Right atrium auricular region (tissue), 2 donors: ENCODE results near the gene RCAN1. TPM values are rescaled to one million over a fixed set of nuclear protein-coding genes. Genes with fewer than 3 reads are reported as not detected.

Experiments
- DNase-seq: peaks from one replicate; pipeline ENCODE4 v3.0.0-alpha.2; 2019; ENCODE audit warnings: low spot score
- H3K27ac ChIP-seq, 2 donors: fragments of 200-600 bp; sonication (generic); 1 replicate in 1 of 2; 2 replicates in 1 of 2; pipeline ENCODE4 v1.5.1; 2016 to 2019
- H3K27me3 ChIP-seq, 2 donors: fragments of 200-600 bp; sonication (generic); one replicate each; pipeline versions ENCODE4 v1.5.1 to v1.6.0; 2017 to 2019
- H3K36me3 ChIP-seq: fragments of 200-600 bp; sonication (generic); one replicate; pipeline ENCODE4 v1.5.1; 2016
- H3K4me1 ChIP-seq, 2 donors: fragments of 200-600 bp; sonication (generic); one replicate each; pipeline versions ENCODE4 v1.5.1 to v1.6.0; 2017 to 2019
- H3K4me3 ChIP-seq, 2 donors: fragments of 200-600 bp; sonication (generic); 1 replicate in 1 of 2; 2 replicates in 1 of 2; pipeline ENCODE4 v1.5.1; 2017 to 2019; ENCODE audit warnings: mild to moderate bottlenecking in 1 of 2, moderate library complexity in 1 of 2
- H3K9me3 ChIP-seq, 2 donors: fragments of 200-600 bp; sonication (generic); one replicate each; pipeline ENCODE4 v1.5.1; 2019
- total RNA-seq, 2 donors: library from RNA; depleted of rRNA; stranded (reverse); fragments of >200 nt; gene quantifications; one replicate each; pipeline ENCODE4 v1.1.0, GENCODE V29; 2016
- TF ChIP-seq, protein P1 (sequence below), 2 donors: fragments of 200-600 bp; sonication (generic); IDR thresholded peaks; one replicate each; pipeline ENCODE4 v1.5.1; 2019; ENCODE audit warnings: antibody characterized with exemption in 2 of 2

Gene RCAN1
- total RNA-seq = 10 to 100 TPM; 26.1 to 38.0 TPM

DNA sequence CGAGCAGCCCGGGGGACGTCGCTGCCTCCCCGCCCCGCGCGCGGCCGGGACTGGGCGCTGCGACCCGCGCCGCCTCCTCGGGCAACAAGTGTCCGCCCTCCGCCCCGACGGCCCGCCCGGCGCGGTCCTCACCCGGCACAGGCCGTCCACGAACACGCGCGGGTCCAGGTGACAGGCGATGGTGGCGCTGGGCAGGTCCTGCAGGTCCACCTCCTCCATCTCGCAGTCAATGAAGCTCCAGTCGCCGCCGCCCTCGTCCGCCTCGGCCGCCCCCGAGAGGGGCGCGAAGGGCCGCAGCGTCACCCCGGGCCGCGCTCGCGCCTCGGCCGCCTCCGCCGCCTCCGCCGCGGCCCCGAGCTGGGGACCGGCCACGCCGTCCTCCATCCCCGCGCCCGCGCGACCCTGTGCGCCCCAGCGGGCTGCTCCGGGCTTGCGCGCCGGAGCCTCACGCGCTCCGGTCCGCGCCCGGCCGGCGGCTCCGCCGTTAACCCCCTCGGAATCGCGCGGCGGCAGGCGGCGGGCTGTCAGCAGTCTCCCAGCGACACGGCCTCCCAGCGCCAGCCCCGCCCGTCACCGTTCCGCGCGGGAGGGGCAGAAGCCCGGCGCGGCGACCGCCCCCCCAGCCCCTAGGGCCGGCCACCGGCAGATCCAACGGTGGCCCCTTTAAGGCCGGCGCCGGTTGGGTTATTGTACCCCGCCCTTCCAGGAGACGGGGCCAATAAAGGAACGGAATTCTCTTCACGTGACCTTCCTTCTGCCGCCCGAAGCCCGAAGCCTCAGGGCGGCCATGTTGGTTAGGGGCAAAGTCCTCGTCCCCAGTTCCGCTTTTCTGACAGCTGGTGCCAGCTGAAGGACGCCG is at the start of gene RCAN1:
Gene RCAN1 (minus strand): TSS at position 486 of the 859 bp plus-strand sequence. CDS start 102 bp downstream, at position 384.
- TF ChIP-seq, protein P1, sequence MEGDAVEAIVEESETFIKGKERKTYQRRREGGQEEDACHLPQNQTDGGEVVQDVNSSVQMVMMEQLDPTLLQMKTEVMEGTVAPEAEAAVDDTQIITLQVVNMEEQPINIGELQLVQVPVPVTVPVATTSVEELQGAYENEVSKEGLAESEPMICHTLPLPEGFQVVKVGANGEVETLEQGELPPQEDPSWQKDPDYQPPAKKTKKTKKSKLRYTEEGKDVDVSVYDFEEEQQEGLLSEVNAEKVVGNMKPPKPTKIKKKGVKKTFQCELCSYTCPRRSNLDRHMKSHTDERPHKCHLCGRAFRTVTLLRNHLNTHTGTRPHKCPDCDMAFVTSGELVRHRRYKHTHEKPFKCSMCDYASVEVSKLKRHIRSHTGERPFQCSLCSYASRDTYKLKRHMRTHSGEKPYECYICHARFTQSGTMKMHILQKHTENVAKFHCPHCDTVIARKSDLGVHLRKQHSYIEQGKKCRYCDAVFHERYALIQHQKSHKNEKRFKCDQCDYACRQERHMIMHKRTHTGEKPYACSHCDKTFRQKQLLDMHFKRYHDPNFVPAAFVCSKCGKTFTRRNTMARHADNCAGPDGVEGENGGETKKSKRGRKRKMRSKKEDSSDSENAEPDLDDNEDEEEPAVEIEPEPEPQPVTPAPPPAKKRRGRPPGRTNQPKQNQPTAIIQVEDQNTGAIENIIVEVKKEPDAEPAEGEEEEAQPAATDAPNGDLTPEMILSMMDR (IDR thresholded peaks at IDR 0.05) = no peak

DNA sequence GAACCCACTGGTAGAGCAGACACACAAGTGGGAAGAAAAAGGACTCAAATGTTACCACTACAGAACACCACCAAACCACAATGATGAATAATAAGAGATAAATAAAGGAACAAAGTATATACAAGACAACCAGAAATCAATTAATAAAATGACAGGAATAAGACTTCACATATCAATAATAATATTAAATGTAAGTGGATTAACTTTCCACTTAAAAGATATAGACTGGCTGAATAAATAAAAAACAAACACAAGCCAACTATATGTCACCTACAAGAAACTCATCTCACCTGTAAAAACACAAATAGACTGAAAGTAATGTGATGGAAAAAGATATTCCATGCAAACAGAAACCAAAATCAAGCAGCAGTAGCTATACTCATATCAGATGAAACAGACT is 46.9 kb upstream of the RCAN1 start:
- Histone ChIP-seq H3K4me1 (no peaks in the 10 kb centered on the region), H3K27me3 (no peaks in the 10 kb centered on the region), H3K4me3 (no peak overlapping the region), H3K36me3 (no peaks in the 10 kb centered on the region), H3K9me3 (peaks cover 0 to 31% of the 10 kb centered on the region in 2 donors), H3K27ac (no peak overlapping the region)
- TF ChIP-seq, protein P1 (IDR thresholded peaks at IDR 0.05) = no peak
- DNase-seq = no peak

More for the DNA sequence above, at the start of gene RCAN1:
- DNase-seq = peak; percentile 93
- Histone ChIP-seq H3K4me1 (peaks cover 0 to 36% of the 10 kb centered on the region in 2 donors), H3K36me3 (no peaks in the 10 kb centered on the region), H3K27me3 (no peaks in the 10 kb centered on the region), H3K9me3 (no peaks in the 10 kb centered on the region), H3K4me3 (peak within 1 kb of the TSS; percentile 74 to 79), H3K27ac (peak within 1 kb of the TSS; percentile 86 to 95)

DNA sequence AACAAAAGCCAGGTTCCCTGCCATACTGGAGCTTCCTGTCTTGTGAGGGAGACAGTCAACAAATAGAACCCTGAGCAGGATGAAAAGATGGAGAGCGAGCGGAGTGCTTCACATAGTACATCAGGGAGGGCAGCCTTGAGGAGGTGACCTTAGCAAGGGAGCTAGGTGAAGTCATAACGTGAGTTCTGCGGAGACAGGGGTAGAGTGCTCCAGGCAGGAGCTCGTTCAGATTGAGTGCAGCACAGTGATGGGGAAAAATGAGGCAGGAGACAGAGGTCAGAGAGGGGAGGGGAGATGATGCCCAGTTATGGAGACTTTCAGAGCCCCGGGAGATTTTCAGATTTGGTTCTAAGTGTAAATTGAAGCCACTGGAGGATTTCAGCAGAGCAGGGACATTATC is 38.6 kb upstream of the RCAN1 start:
- H3K4me1 ChIP-seq = no peaks in the 10 kb centered on the region

DNA sequence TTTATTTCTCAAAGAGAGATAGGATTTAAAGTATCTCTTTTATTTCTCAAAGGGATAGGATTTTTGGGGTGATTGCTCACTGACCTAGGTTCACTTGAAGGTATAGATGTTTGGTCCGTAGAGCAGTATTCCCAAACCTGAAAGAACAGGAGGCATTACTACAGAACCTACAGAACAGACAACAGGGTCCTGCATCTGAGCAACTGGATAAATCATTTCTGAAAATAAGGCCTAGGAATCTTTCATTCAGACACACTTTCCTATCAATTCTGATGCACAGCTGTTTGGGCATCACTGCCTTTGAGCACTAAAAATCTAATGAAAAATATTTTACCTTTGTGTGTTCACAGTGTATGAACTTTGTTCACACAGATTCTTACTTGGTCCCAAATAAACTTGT is 36.7 kb upstream of the RCAN1 start:
- Histone ChIP-seq H3K27ac (no peak overlapping the region), H3K4me1 (no peaks in the 10 kb centered on the region), H3K9me3 (peaks cover 6 to 21% of the 10 kb centered on the region in 2 donors), H3K27me3 (no peaks in the 10 kb centered on the region), H3K36me3 (no peaks in the 10 kb centered on the region), H3K4me3 (no peak overlapping the region)
- TF ChIP-seq, protein P1 (IDR thresholded peaks at IDR 0.05) = no peak
- no peak for DNase-seq

More for the DNA sequence above, 38.6 kb upstream of the RCAN1 start:
- Histone ChIP-seq H3K4me3 (no peak overlapping the region), H3K27me3 (no peaks in the 10 kb centered on the region), H3K27ac (no peak overlapping the region), H3K36me3 (no peaks in the 10 kb centered on the region), H3K9me3 (peaks cover 6 to 21% of the 10 kb centered on the region in 2 donors)
- DNase-seq = no peak
- TF ChIP-seq, protein P1 (IDR thresholded peaks at IDR 0.05) = no peak

DNA sequence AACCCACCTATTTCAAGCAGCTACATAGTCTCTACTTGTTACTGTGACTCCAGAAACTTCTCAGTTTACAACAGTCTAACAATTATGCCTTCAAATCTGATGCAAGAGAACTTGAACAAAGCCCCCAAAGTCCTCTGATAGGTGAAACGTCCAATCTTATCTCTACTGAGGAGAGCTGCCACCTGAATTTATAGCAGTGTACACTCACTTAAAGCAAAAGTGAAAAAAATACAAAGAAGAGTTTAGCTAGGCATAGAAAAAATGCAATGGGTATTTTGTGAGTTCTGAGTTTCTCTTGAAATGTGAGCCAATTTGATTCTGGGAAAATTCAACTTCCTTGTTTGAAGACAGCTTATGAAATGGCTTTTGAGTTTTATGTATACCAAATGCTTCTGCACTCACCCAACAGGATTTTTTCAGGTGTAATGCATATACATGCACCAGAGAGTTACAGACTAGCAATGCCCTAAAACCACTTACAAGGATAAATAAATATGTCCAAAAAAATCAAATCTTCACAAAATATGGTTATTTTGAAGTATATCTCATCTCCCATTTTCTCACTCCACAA is 36.0 kb upstream of the RCAN1 start:
- Histone ChIP-seq H3K27ac (no peak overlapping the region), H3K4me1 (no peaks in the 10 kb centered on the region), H3K4me3 (no peak overlapping the region), H3K36me3 (no peaks in the 10 kb centered on the region), H3K27me3 (no peaks in the 10 kb centered on the region), H3K9me3 (peaks cover 3 to 21% of the 10 kb centered on the region in 2 donors)
- no peak for DNase-seq
- TF ChIP-seq, protein P1 (IDR thresholded peaks at IDR 0.05) = no peak
